Activated CD4-positive, alpha-beta T cell treated with anti-CD3 and anti-CD28 coated beads, Interleukin-2, amount 10 ng/mL, durations not matched to agents 24 days and 14 days (primary cell): Measurements from ENCODE around the gene LTK. TPM values are rescaled to one million over a fixed set of nuclear protein-coding genes. Genes with fewer than 3 reads are reported as not detected.
A peak's percentile ranks its signal among the peaks of the same experiment; 100 is the strongest.

Experiments used
- DNase-seq: peaks from one replicate; pipeline ENCODE4 v3.0.0; 2022
- H3K27ac Mint-ChIP-seq: one replicate; pipeline ENCODE4 v1.8.0; 2022; ENCODE audit warnings: mild to moderate bottlenecking, mixed read lengths
- H3K27me3 Mint-ChIP-seq: one replicate; pipeline ENCODE4 v1.8.0; 2022; ENCODE audit warnings: mixed read lengths
- H3K36me3 Mint-ChIP-seq: one replicate; pipeline ENCODE4 v1.8.0; 2022; ENCODE audit warnings: low read depth, mild to moderate bottlenecking, mixed read lengths
- H3K4me1 Mint-ChIP-seq: one replicate; pipeline ENCODE4 v1.8.0; 2021; ENCODE audit warnings: mixed read lengths
- H3K4me3 Mint-ChIP-seq: one replicate; pipeline ENCODE4 v1.8.0; 2022; ENCODE audit warnings: mild to moderate bottlenecking, moderate library complexity, mixed read lengths
- H3K9me3 Mint-ChIP-seq: one replicate; pipeline ENCODE4 v1.8.0; 2021; ENCODE audit warnings: mixed read lengths
- intact Hi-C: fragments of 100-400 bp; cut with micrococcal nuclease; formaldehyde crosslinking; loops from one replicate; pipeline ENCODE4 v1.15.1; 2023
- total RNA-seq: library from RNA; stranded (reverse); gene quantifications from 2 replicates; pipeline ENCODE4 v1.2.3, GENCODE V29; 2022

The LTK gene
- total RNA-seq, 1 donor from 2014 or later, result not detected

DNA sequence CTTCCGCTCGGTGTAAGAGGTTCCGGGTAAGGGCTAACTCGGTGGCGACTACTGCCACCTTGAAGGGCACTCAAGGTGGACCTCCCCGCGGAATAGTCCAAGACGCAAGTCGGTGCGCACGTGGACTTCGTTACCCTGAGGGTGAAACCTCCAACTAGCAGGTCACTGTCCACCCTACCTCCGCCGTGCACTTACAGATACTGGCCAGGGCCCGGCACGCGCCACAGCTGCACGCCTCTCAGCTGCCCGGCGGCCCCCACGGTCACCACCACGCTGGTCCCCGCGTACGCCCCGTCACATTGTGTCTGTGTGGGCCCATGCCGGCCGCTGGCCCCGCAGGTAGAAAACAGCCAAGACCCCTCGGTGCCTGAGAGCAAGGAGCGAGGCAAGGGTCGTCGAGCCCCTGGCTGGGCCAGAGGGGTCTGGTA is 1.1 kb downstream of the LTK start:
- Mint-ChIP-seq H3K36me3 (peaks cover 10% of the 10 kb centered on the region), H3K4me1 (peaks cover 20% of the 10 kb centered on the region), H3K9me3 (no peaks in the 10 kb centered on the region), H3K4me3 (peak overlapping the region; percentile 77), H3K27me3 (peaks cover 47% of the 10 kb centered on the region), H3K27ac (no peak overlapping the region)
- intact Hi-C loops, result no loop called here
- DNase-seq, result no peak

DNA sequence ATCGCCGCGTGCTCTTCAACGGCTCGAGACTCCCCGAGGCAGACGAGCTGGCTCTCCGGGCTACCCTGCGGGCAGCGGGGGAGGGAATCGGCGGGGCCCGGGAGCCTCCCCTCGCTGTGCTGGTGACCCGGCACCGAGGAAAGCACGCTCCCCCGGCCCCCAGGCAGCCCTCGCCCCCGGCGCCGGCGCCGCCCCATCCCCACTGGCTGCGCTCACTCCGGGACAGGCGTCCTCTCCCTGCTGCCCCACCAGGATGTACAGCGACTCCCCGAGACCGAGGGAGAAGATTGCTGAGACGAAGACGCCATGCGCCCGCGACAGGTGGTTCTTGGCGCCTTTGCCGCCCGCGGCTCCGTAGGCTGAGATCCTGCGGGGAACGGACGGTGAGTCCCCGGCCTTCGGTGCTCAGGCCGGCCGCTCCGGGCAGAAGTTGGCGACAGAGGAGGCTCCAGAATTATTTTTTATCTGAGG is 1.7 kb downstream of the LTK start:
- DNase-seq, result peak; percentile 76
- Mint-ChIP-seq H3K4me3 (peak overlapping the region; percentile 77), H3K36me3 (peaks cover 9% of the 10 kb centered on the region), H3K9me3 (no peaks in the 10 kb centered on the region), H3K4me1 (peaks cover 20% of the 10 kb centered on the region), H3K27me3 (peaks cover 50% of the 10 kb centered on the region), H3K27ac (peak overlapping the region; percentile 41)
- intact Hi-C loops, result no loop called here

DNA sequence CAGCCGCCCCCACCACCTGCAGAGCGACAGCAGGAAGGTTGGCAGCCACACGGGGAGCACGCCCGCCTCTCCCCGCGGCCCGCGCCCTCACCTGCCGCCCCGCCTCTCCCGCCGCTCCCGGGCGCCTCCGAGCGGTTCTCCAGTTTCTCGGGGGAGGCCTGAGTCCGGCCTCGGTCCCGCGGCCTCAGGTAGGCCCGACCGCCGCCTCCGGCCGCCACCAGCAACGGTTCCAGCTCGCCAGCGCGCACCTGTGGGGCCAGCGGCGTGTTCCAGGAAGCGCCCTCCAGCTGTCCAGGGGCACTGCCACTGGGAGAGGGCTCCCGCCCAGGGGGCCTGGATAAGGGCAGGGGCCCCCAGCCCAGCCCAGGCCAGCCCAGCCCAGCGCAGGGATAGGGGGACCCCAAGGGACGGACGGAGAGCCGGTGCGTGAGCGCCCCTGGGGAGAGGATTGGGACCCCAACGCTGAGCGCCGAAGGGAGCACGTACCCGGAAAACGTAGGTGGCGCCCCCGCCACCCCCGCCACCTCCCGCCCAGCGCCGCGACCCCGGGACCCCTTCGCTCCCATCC is 2.2 kb downstream of the LTK start:
- Mint-ChIP-seq H3K27ac (no peak overlapping the region), H3K27me3 (peaks cover 53% of the 10 kb centered on the region), H3K36me3 (peaks cover 4% of the 10 kb centered on the region), H3K4me3 (no peak overlapping the region), H3K9me3 (no peaks in the 10 kb centered on the region), H3K4me1 (peaks cover 20% of the 10 kb centered on the region)
- intact Hi-C loops, result no loop called here
- DNase-seq, result no peak

DNA sequence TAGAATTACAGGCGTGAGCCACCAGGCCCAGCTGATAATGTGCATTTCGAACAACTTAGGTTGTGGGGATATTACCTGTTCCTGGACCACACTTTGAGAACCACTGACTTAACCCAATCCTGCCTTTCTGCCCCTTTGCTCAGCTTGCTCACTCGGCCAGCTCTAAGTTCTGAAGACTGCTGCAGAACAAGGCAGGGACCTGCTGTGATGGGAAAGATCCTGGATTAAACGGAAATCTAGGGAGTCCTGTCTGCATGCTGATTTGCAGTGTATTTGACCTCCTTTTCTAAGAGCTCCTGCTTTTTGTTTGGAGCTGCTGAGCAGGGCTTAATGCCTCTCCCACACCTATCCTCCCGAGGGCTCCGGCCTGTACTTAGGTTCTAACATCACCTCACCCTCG is 2.9 kb downstream of the LTK start:
- intact Hi-C loops, result no loop called here
- peaks cover 20% of the 10 kb centered on the region for H3K4me1 Mint-ChIP-seq
- no peaks in the 10 kb centered on the region for H3K9me3 Mint-ChIP-seq
- no peak overlapping the region for H3K27ac Mint-ChIP-seq
- no peak for DNase-seq
- no peak overlapping the region for H3K4me3 Mint-ChIP-seq
- H3K27me3 Mint-ChIP-seq, result peaks cover 56% of the 10 kb centered on the region
- H3K36me3 Mint-ChIP-seq, result peaks cover 2% of the 10 kb centered on the region

DNA sequence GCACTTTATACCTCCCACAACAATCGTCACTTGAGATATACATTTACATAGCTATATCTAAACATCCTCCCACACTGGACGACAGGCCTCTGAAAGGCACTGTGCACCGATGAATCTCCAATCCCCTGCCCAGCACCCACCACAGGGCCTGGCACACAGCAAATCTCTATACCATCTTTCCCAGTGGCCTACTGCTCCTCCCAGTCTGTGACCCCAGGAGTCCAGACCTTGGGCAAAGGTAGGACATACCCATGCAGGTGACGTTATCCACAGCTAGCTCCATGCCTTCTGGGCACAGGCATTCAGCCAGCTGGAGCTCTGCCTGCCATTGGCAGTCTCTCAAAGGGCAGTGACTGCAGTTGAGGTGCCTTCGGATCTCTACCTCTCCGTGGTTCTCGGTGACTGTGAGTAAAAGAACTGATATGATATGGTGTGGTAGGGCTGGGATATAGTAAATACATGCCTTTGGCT is 5.8 kb downstream of the LTK start:
- no peak overlapping the region for H3K27ac Mint-ChIP-seq
- no peaks in the 10 kb centered on the region for H3K36me3 Mint-ChIP-seq
- H3K27me3 Mint-ChIP-seq, result peaks cover 63% of the 10 kb centered on the region
- H3K9me3 Mint-ChIP-seq, result no peaks in the 10 kb centered on the region
- H3K4me1 Mint-ChIP-seq, result peaks cover 11% of the 10 kb centered on the region
- intact Hi-C loops, result no loop called here
- no peak overlapping the region for H3K4me3 Mint-ChIP-seq
- no peak for DNase-seq

DNA sequence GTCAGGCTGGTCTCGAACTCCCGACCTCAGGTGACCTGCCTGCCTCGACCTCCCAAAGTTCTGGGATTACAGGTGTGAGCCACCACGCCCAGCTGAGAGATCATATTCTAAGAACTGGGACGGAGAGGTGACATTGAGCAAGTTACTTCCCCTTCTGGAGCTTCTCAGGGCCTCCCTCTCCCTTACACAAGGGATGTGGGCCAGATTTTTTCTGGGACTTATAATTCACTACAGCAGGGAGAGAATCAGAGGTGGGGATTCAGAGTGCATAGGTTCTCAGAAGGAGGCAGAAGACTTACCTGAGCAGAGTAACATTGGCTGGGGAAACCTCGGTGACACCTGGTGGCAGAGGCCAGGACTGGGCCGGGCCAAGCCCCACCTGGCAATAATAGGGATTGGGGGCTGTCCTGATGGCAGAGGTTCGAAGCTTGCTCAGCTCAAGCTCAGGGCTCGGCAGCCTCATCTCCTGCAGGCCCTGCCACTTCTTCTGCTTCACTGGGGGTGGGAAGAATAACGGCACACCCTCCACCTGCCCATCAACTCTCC is 6.8 kb downstream of the LTK start:
- intact Hi-C loops, result no loop called here
- Mint-ChIP-seq H3K9me3 (no peaks in the 10 kb centered on the region), H3K27ac (no peak overlapping the region), H3K4me3 (no peak overlapping the region), H3K27me3 (peaks cover 61% of the 10 kb centered on the region), H3K4me1 (peaks cover 3% of the 10 kb centered on the region), H3K36me3 (no peaks in the 10 kb centered on the region)
- no peak for DNase-seq

DNA sequence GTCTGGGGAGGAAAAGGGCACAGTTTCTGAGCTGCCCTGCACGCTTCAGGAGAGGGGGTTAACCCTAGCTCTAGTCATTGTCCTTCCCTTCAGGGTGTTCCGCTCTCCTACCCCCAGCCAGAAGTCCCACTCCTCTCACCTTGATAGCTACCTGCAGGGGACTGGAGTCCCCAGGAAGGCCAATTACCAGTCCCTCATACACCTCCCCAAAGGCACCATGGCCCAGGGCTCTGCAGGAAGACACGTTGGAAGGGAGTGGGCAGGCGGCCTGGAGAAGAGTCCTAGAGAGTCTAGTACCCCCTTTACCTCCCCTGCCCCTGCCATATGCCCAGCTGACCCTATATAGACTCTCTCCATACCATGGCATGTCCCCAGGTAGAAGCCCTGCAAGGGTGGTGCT is 7.9 kb downstream of the LTK start:
- no peak overlapping the region for H3K4me3 Mint-ChIP-seq
- no peak overlapping the region for H3K27ac Mint-ChIP-seq
- H3K36me3 Mint-ChIP-seq, result no peaks in the 10 kb centered on the region
- no peak for DNase-seq
- no peaks in the 10 kb centered on the region for H3K9me3 Mint-ChIP-seq
- peaks cover 66% of the 10 kb centered on the region for H3K27me3 Mint-ChIP-seq
- H3K4me1 Mint-ChIP-seq, result peaks cover 9% of the 10 kb centered on the region
- intact Hi-C loops, result no loop called here

DNA sequence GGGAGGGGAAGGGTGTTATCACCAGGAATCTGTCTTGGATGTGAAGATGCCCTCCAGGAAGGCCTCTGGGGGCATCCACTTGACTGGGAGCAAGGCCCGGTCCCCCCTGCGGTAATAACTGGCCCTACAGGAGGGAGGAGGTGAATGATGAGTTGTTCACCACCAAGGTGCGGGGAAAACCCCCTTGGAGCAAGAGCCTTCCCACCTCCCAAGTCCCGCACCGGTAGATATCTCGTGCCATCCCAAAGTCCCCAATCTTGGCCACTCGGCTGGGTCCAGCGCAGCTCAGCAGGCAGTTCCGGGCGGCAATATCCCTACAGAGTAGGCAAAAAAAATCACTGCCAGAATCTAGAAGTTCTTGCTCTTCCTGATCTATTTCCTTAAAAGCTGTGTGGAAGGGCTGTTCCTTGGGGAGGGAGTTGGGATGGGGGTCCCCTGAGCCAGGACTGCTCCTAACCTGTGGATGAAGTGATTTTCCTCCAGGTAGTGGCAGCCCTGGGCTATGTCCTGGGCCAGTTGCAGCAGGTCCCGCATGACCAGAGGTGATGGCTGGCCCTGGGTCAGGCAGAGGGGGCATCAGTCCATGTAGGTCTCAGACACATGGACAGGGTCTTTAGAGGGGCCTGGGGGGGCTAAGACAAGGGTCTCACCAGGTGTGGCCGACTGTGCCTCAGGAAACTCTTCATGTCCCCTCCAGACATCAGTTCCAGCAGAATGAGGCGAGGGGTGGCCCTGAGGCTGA is 8.7 kb downstream of the LTK start:
- intact Hi-C loops, result loop anchor here (5.0 kb wide), 1 partner anchor 38 kb away; no protein-coding TSS in a partner anchor
- Mint-ChIP-seq H3K27me3 (peaks cover 64% of the 10 kb centered on the region), H3K9me3 (no peaks in the 10 kb centered on the region), H3K27ac (no peak overlapping the region), H3K4me3 (no peak overlapping the region), H3K36me3 (no peaks in the 10 kb centered on the region), H3K4me1 (peaks cover 9% of the 10 kb centered on the region)
- DNase-seq, result no peak

DNA sequence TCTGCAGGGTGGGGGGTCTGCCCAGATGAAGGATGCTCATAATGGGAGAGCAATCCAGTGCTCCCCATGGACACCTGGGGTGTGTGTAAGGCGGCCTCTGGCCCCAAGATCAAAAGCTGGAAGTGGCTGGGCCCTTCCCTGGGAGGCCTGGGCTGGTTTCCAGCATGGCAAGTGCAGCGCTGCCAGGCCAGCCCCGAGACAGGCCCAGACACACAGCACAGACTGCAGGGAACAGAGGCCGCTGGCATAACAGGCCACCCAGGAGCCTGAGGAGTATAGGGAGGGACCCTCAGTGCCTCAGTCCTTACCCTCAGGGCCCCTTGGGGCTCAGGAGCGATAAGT is 10.0 kb downstream of the LTK start:
- peaks cover 67% of the 10 kb centered on the region for H3K27me3 Mint-ChIP-seq
- no peak for DNase-seq

DNA sequence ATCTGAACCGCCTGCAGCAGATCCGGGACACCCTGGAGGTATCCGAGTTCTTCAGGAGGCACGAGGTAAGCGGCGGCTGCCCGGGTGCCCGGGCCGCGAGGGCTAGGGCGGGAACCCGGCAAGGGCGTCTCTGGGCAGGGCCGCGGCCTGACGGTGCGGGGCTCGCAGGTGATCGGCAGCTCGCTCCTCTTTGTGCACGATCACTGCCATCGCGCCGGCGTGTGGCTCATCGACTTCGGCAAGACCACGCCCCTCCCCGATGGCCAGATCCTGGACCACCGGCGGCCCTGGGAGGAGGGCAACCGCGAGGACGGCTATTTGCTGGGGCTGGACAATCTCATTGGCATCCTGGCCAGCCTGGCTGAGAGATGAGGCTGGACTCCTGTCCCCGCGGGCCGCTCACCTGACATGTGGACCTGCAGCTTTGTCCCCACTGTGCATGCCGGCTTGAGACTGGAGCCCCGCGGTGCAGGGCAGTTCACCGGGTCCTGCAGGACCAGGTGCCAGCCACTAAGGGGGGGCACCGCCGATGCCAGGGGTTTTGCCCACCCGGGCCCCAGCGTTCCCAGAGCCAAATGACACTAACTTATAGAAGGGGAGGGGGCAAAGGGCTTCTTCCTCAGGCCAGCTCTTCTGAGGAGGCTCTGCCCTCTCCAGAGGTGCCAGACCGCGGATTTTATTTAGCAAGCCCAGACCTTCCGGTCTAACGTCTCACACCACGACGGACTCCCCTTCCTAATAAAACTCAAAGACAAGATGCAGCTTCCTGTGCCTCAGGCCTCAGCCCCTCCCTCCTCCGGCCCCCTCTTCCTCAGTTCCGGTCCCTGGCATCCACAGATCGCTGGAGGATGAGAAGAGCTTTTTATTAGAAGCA is 10.6 kb downstream of the LTK start:
- DNase-seq, result no peak
- Mint-ChIP-seq H3K36me3 (no peaks in the 10 kb centered on the region), H3K4me3 (peak overlapping the region; percentile 76), H3K4me1 (peaks cover 9% of the 10 kb centered on the region), H3K9me3 (no peaks in the 10 kb centered on the region), H3K27me3 (peaks cover 70% of the 10 kb centered on the region), H3K27ac (no peak overlapping the region)
- intact Hi-C loops, result loop anchor here (1.0 to 5.0 kb wide), 3 partner anchors 10 to 36 kb away; partner anchors contain the start of genes ITPKA and LTK

More for the DNA sequence above, 10.0 kb downstream of the LTK start:
- no peaks in the 10 kb centered on the region for H3K9me3 Mint-ChIP-seq
- peak overlapping the region; percentile 29 for H3K4me3 Mint-ChIP-seq
- intact Hi-C loops, result loop anchor here (5.0 kb wide), 1 partner anchor 36 kb away; no protein-coding TSS in a partner anchor
- H3K4me1 Mint-ChIP-seq, result peaks cover 9% of the 10 kb centered on the region
- no peaks in the 10 kb centered on the region for H3K36me3 Mint-ChIP-seq
- H3K27ac Mint-ChIP-seq, result no peak overlapping the region

DNA sequence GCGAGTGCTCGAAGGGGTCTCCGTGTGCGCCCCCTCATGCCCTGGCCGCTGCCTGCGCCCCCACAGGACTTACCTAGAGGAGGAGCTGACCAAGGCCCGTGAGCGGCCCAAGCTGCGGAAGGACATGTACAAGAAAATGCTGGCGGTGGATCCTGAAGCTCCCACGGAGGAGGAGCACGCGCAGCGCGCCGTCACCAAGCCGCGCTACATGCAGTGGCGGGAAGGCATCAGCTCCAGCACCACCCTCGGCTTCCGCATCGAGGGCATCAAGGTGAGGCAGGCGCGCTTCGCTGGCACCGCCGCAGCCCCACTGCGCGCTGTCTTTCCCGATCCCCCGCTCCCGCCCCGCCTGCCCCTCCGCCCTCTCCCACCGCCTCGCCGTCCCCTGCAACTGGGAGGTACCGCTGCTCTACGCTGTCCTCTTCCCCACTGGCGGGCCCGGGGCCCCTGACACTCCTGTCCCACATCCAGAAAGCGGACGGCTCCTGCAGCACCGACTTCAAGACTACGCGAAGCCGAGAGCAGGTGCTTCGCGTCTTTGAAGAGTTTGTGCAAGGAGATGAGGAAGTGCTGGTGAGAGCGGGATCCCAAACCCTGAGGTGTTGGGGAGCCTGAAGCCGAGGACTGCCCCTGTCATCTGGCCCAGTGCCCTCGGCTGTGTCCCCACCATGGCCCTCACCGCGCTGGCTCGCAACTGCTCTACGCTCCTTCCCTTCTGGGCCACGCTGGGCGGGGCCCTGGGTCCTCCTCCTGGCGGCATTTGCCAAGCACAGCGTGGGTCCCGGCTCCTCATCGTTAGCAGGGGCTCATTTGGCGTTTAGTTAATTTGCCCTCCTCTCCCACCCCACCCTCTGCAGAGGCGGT is 11.5 kb downstream of the LTK start:
- Mint-ChIP-seq H3K27me3 (peaks cover 71% of the 10 kb centered on the region), H3K27ac (no peak overlapping the region), H3K4me3 (peak overlapping the region; percentile 76), H3K4me1 (peaks cover 11% of the 10 kb centered on the region), H3K36me3 (no peaks in the 10 kb centered on the region), H3K9me3 (no peaks in the 10 kb centered on the region)
- intact Hi-C loops, result loop anchor here (1.0 to 5.0 kb wide), 3 partner anchors 9 to 35 kb away; partner anchors contain the start of genes ITPKA and LTK
- peak; percentile 76 for DNase-seq

DNA sequence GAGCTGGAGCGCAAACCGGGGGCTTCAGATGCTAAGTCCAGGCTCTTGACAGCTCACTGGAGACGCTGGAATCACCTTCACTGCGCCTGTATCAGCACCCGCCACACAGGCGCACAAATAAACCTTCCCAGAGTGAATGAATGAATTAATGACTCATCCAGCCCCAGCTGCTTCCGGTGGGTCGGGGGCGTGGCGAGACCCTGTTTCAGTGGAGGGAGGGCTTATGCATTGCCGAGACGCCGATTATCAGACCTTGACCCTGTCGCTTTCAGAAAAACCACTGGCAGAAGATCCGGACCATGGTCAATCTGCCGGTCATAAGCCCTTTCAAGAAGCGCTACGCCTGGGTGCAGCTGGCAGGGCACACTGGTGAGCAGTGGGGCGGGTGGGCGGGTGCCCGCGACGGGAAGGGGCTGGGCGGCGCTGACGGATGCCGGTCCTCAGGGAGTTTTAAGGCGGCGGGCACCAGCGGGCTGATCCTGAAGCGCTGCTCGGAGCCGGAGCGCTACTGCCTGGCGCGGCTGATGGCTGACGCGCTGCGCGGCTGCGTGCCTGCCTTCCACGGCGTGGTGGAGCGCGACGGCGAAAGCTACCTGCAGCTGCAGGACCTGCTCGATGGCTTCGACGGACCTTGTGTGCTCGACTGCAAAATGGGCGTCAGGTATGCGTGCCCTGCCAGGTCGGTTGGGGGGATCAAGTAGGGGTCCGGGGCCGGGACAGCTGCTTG is 12.3 kb downstream of the LTK start:
- Mint-ChIP-seq H3K9me3 (no peaks in the 10 kb centered on the region), H3K36me3 (no peaks in the 10 kb centered on the region), H3K27me3 (peaks cover 76% of the 10 kb centered on the region), H3K4me3 (peak overlapping the region; percentile 76), H3K27ac (no peak overlapping the region), H3K4me1 (peaks cover 15% of the 10 kb centered on the region)
- DNase-seq, result peak; percentile 83
- intact Hi-C loops, result loop anchor here (5.0 kb wide), 1 partner anchor 34 kb away; no protein-coding TSS in a partner anchor
